ENCODE measurements around the gene ABCA4. TPM values are rescaled to one million over a fixed set of nuclear protein-coding genes. Genes with fewer than 3 reads are reported as not detected.

Gene ABCA4
- total RNA-seq, 1 experiment from 2014 or later, result 0.29 TPM

DNA sequence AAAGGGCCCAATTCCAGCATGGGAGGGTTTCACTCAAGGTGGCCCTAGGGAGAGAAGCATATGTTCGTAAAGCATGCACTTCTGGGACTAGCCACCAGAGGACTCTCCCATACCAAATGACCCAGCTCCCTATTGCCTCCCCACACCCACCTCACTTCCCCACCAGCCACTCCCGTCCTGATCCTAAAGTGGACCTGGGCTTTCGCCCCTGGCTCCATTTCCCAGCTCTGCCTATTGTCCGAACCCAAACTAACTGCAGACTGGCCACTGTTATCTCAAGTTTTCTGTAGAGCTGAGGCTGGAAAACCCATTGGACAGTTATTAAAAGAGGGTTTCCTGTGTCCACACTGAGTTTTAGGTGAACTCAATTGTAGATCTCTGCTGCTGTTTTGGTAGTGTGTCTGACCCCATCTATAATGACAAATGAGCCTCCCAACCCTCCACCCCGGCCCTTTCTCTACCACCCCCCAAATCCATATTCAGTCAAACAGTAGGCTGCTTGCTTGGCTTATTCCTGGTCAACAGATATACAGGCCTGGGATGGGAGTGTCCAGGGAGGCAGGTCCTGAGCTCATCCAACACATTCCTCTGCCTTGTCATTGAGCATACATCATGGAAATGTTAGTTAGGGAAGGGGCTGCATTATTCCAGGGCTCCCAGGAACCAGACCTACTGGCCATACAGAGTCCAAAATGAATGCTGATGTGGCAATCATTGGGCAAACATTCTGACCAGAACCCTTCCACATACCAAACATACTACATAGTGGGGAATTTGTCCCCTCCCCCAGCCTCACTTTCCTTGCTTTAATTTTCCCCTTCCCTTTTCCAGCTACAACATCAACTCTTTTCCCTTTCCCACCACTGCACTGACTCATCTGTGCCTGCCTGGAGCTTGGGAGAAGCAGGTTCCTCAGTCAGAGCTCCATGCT, 59.2 kb downstream of the ABCA4 start:
- no peaks in the 10 kb centered on the region for H3F3A ChIP-seq (ENCODE audit: low read length, unreplicated experiment)

GRCh38 chr1:94060720-94061119, 60.2 kb downstream of the ABCA4 start:
- BruUV-seq (replicated peaks), result no TSS peak
- Histone ChIP-seq H3K27me3 (ENCODE audit: low read length) (no peaks in the 10 kb centered on the region), H3K9ac (ENCODE audit: low read length) (no peak overlapping the region), H3K36me3 (ENCODE audit: low read depth, low read length) (no peaks in the 10 kb centered on the region), H2AFZ (ENCODE audit: low read length) (no peak overlapping the region), H3K9me3 (ENCODE audit: low read length) (no peaks in the 10 kb centered on the region), H3K4me2 (ENCODE audit: low read length) (no peak overlapping the region), H3K4me3 (ENCODE audit: low read length) (no peak overlapping the region), H3K9me2 (replicated peaks; ENCODE audit: low read length) (no peaks in the 10 kb centered on the region), H3K79me2 (ENCODE audit: low read length) (no peaks in the 10 kb centered on the region), H3K27ac (ENCODE audit: low read length) (no peak overlapping the region), H3K4me1 (ENCODE audit: insufficient read depth, low read length) (peaks cover 42% of the 10 kb centered on the region), H3F3A (ENCODE audit: low read length, unreplicated experiment) (no peaks in the 10 kb centered on the region), H4K20me1 (ENCODE audit: low read length) (no peaks in the 10 kb centered on the region)
- ChIA-PET CTCF (no interaction called here), POLR2A (ENCODE audit: unreplicated experiment) (no interaction called here)
- intact Hi-C loops (cut with micrococcal nuclease), result loop anchor here (1.0 to 10.0 kb wide), 2 partner anchors 174 to 276 kb away; partner anchors contain the start of gene ARHGAP29
- TF ChIP-seq CTCF (conservative IDR thresholded peaks at IDR 0.05; ENCODE audit: low read depth, low read length) (no peak), EZH2phosphoT487 (IDR thresholded peaks at IDR 0.05; ENCODE audit: borderline replicate concordance, low read length) (no peak), EZH2 (IDR thresholded peaks at IDR 0.05; ENCODE audit: low read length, unreplicated experiment) (no peak)
- ATAC-seq, result no peak
- DNase-seq, result no peak

More for the DNA sequence above, 59.2 kb downstream of the ABCA4 start:
- Histone ChIP-seq H2AFZ (ENCODE audit: low read length) (peak overlapping the region; percentile 69), H3K9me3 (ENCODE audit: low read length) (no peaks in the 10 kb centered on the region), H3K4me3 (ENCODE audit: low read length) (no peak overlapping the region), H3K4me2 (ENCODE audit: low read length) (peak overlapping the region; percentile 63), H3K27ac (ENCODE audit: low read length) (peak overlapping the region; percentile 42), H3K9me2 (replicated peaks; ENCODE audit: low read length) (no peaks in the 10 kb centered on the region), H3K79me2 (ENCODE audit: low read length) (no peaks in the 10 kb centered on the region), H3K9ac (ENCODE audit: low read length) (no peak overlapping the region), H4K20me1 (ENCODE audit: low read length) (no peaks in the 10 kb centered on the region), H3K27me3 (ENCODE audit: low read length) (no peaks in the 10 kb centered on the region), H3K4me1 (ENCODE audit: insufficient read depth, low read length) (peaks cover 37% of the 10 kb centered on the region), H3K36me3 (ENCODE audit: low read depth, low read length) (no peaks in the 10 kb centered on the region)
- peak; percentile 92 for TF ChIP-seq CTCF (conservative IDR thresholded peaks at IDR 0.05; ENCODE audit: low read depth, low read length)
- TF ChIP-seq EZH2 (IDR thresholded peaks at IDR 0.05; ENCODE audit: low read length, unreplicated experiment), result no peak
- TF ChIP-seq EZH2phosphoT487 (IDR thresholded peaks at IDR 0.05; ENCODE audit: borderline replicate concordance, low read length), result no peak
- peak; percentile 89 for ATAC-seq
- peak; percentile 77 for DNase-seq
- intact Hi-C loops (cut with micrococcal nuclease), result loop anchor here (1.0 to 10.0 kb wide), 2 partner anchors 173 to 275 kb away; partner anchors contain the start of gene ARHGAP29
- POLR2A ChIA-PET (ENCODE audit: unreplicated experiment), result interaction anchor here (0.5 kb wide), 1 partner anchor 224 kb away, joined by 19 read pairs; no protein-coding TSS in a partner anchor
- CTCF ChIA-PET, result interaction anchor here (0.6 to 2.2 kb wide), 6 partner anchors 17 to 273 kb away, joined by 3 to 29 read pairs (median 4); no protein-coding TSS in a partner anchor
- no TSS peak for BruUV-seq (replicated peaks)

- no peak overlapping the region for H3K27ac ChIP-seq (ENCODE audit: low read length)
- H2AFZ ChIP-seq (ENCODE audit: low read length), result no peak overlapping the region
- no peaks in the 10 kb centered on the region for H3K27me3 ChIP-seq (ENCODE audit: low read length)
- no peaks in the 10 kb centered on the region for H3K36me3 ChIP-seq (ENCODE audit: low read depth, low read length)
- H3K79me2 ChIP-seq (ENCODE audit: low read length), result no peaks in the 10 kb centered on the region
- no TSS peak for BruUV-seq (replicated peaks)
- no peak for TF ChIP-seq EZH2 (IDR thresholded peaks at IDR 0.05; ENCODE audit: low read length, unreplicated experiment)
- no peak for TF ChIP-seq EZH2phosphoT487 (IDR thresholded peaks at IDR 0.05; ENCODE audit: borderline replicate concordance, low read length)
- TF ChIP-seq CTCF (conservative IDR thresholded peaks at IDR 0.05; ENCODE audit: low read depth, low read length), result no peak
- H3K4me3 ChIP-seq (ENCODE audit: low read length), result no peak overlapping the region
- no peaks in the 10 kb centered on the region for H3K9me2 ChIP-seq (replicated peaks; ENCODE audit: low read length)
- H3K9me3 ChIP-seq (ENCODE audit: low read length), result no peaks in the 10 kb centered on the region
- no peaks in the 10 kb centered on the region for H4K20me1 ChIP-seq (ENCODE audit: low read length)
- H3K4me1 ChIP-seq (ENCODE audit: insufficient read depth, low read length), result peaks cover 50% of the 10 kb centered on the region
- no peak for ATAC-seq
- no peak overlapping the region for H3K4me2 ChIP-seq (ENCODE audit: low read length)
- ChIA-PET POLR2A (ENCODE audit: unreplicated experiment) (no interaction called here), CTCF (no interaction called here)
- H3F3A ChIP-seq (ENCODE audit: low read length, unreplicated experiment), result no peaks in the 10 kb centered on the region
- DNase-seq, result no peak
- intact Hi-C loops (cut with micrococcal nuclease), result no loop called here
- no peak overlapping the region for H3K9ac ChIP-seq (ENCODE audit: low read length)
Measured at GRCh38 chr1:94058766-94059165, 62.2 kb downstream of the ABCA4 start.
